ENCODE measurements around the gene SAMD5.

The SAMD5 gene

DNA sequence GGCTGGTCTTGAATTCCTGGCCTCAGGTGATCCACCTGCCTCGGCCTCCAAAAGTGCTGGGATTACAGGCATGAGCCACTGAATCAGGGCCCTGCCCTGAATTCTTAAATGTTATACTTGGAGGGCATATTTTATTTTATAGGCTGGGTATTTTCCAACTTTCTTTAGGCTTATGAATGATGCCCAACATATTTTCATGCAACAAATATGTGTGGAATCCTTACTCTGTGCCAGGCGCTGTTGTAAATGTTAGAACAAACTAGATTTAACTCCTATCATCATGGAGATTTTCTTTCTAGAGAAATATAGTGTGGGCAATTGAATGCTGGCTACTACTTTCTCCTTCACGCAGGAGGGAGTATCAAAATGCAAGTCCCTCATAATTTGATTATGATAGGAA is 71.2 kb downstream of the SAMD5 start:
- H3K27me3 Mint-ChIP-seq: no peaks in the 10 kb centered on the region
- ATAC-seq (replicated peaks; ENCODE audit: extremely low read depth, poor library complexity, severe bottlenecking) (no peak), DNase-seq (ENCODE audit: low spot score in 2 of 2) (no peak)
- no peak overlapping the region for H3K27ac Mint-ChIP-seq (ENCODE audit: low read depth)
- H3K4me3 Mint-ChIP-seq: no peak overlapping the region
- no peaks in the 10 kb centered on the region for H3K36me3 Mint-ChIP-seq (ENCODE audit: insufficient read depth)
- no peaks in the 10 kb centered on the region for H3K4me1 Mint-ChIP-seq
- peaks cover 21% of the 10 kb centered on the region for H3K9me3 Mint-ChIP-seq

DNA sequence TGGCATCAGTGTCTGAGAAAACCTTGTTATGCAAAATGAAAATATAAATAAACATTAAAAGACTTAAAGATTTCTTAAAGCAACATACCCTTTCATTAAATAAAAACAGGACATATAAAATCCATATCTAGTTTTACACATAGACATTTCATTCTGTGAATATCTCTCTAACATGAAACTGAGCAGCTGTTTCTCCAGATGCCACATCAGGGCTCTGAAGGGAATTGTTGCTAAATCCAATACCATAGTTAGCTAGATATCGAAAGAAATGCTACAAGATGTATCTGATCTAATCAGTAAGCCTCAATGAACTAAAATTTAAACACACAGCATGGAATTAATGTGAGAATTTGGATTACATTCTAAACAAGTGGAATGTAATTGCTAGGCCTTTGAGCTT is 74.5 kb downstream of the SAMD5 start:
- no peak overlapping the region for H3K27ac Mint-ChIP-seq (ENCODE audit: low read depth)
- no peak for ATAC-seq (replicated peaks; ENCODE audit: extremely low read depth, poor library complexity, severe bottlenecking)
- no peaks in the 10 kb centered on the region for H3K27me3 Mint-ChIP-seq
- no peak for DNase-seq (ENCODE audit: low spot score in 2 of 2)
- H3K36me3 Mint-ChIP-seq (ENCODE audit: insufficient read depth): no peaks in the 10 kb centered on the region
- no peak overlapping the region for H3K4me3 Mint-ChIP-seq
- peaks cover 17% of the 10 kb centered on the region for H3K9me3 Mint-ChIP-seq
- H3K4me1 Mint-ChIP-seq: no peaks in the 10 kb centered on the region

DNA sequence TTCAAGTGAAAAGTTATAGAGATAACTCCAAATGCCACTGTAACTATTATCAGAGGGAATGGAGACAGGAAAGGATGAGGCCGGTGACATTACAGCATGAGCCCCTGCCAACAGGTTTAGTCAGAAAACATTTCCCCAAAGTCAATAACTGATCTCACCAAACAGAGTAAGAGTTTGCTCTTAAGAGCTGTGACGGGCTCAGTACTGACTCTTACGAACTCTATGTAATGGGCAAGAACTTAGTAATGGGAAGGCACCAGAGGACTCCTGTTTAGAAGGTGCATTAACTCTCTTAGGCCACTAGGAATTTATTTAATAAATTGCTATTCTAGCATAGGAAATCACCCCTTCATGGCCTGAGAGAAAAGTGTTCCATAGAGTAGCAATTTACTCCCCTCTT is 76.8 kb downstream of the SAMD5 start:
- H3K4me3 Mint-ChIP-seq: no peak overlapping the region
- H3K36me3 Mint-ChIP-seq (ENCODE audit: insufficient read depth): no peaks in the 10 kb centered on the region
- peaks cover 11% of the 10 kb centered on the region for H3K9me3 Mint-ChIP-seq
- H3K4me1 Mint-ChIP-seq: no peaks in the 10 kb centered on the region
- no peak overlapping the region for H3K27ac Mint-ChIP-seq (ENCODE audit: low read depth)
- no peaks in the 10 kb centered on the region for H3K27me3 Mint-ChIP-seq
- DNase-seq (ENCODE audit: low spot score in 2 of 2) (no peak), ATAC-seq (replicated peaks; ENCODE audit: extremely low read depth, poor library complexity, severe bottlenecking) (no peak)

DNA sequence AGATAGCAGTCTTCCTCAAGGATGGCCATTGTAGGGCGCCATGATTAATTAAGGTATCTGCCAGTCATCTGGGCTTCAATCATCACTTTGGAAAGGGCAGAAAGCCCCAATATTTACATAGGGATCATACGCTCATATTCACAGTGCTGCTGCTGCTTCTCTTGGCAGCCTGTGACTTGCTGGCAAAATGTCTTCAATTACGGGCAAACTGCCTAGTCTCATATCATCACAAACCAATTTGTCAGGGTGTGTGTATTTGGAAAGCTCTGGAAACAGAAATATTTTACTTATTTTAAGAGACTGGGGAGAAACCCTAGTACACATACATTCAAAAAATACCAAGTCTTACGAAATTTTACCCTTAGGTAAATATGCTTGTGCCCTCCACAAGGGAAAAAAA is 77.6 kb downstream of the SAMD5 start:
- Mint-ChIP-seq H3K4me1 (no peaks in the 10 kb centered on the region), H3K4me3 (no peak overlapping the region), H3K27ac (ENCODE audit: low read depth) (no peak overlapping the region), H3K9me3 (peaks cover 10% of the 10 kb centered on the region), H3K36me3 (ENCODE audit: insufficient read depth) (no peaks in the 10 kb centered on the region), H3K27me3 (no peaks in the 10 kb centered on the region)
- DNase-seq (ENCODE audit: low spot score in 2 of 2) (no peak), ATAC-seq (replicated peaks; ENCODE audit: extremely low read depth, poor library complexity, severe bottlenecking) (no peak)

DNA sequence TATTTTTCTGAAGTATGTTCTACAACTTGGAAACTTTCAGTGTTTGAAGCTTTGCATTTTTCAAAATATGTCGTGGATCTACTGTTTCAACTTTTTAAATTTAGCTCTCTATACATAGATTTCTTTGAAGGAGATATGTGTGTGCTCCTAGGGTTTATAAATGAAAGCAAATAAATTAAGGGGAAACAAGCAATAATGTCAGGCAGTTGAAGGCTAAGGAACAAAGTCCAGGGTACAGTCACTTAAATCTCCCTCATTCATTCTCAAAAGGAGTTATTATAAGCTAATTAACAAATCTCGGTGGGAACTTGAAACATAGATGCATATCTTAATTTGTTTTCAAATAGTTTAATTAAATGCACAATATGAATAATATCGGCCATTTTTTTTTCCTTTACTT is 79.4 kb downstream of the SAMD5 start:
- no peak for ATAC-seq (replicated peaks; ENCODE audit: extremely low read depth, poor library complexity, severe bottlenecking)
- no peaks in the 10 kb centered on the region for H3K9me3 Mint-ChIP-seq
- H3K36me3 Mint-ChIP-seq (ENCODE audit: insufficient read depth): no peaks in the 10 kb centered on the region
- DNase-seq (ENCODE audit: low spot score in 2 of 2): no peak
- H3K4me3 Mint-ChIP-seq: no peak overlapping the region
- no peaks in the 10 kb centered on the region for H3K27me3 Mint-ChIP-seq
- no peak overlapping the region for H3K27ac Mint-ChIP-seq (ENCODE audit: low read depth)
- H3K4me1 Mint-ChIP-seq: no peaks in the 10 kb centered on the region

DNA sequence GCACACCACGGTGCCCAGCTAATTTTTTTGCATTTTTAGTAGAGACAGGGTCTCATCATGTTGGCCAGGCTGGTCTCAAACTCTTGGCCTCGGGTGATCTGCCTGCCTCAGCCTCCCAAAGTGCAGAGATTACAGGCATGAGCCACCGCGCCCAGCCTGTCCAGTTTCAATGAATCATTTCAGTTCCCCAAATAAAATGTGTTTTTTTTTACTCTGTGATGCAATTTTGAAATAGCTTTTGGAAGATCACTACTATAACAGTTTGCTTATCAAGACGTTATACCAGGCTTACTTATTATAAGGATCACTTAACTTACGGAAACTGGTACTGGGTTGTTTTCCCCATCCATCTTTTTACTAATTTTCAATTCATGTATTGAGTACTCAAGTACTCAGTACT is 80.0 kb downstream of the SAMD5 start:
- ATAC-seq (replicated peaks; ENCODE audit: extremely low read depth, poor library complexity, severe bottlenecking) (no peak), DNase-seq (ENCODE audit: low spot score in 2 of 2) (no peak)
- H3K4me3 Mint-ChIP-seq: no peak overlapping the region
- no peaks in the 10 kb centered on the region for H3K36me3 Mint-ChIP-seq (ENCODE audit: insufficient read depth)
- no peaks in the 10 kb centered on the region for H3K4me1 Mint-ChIP-seq
- no peaks in the 10 kb centered on the region for H3K27me3 Mint-ChIP-seq
- no peaks in the 10 kb centered on the region for H3K9me3 Mint-ChIP-seq
- no peak overlapping the region for H3K27ac Mint-ChIP-seq (ENCODE audit: low read depth)

DNA sequence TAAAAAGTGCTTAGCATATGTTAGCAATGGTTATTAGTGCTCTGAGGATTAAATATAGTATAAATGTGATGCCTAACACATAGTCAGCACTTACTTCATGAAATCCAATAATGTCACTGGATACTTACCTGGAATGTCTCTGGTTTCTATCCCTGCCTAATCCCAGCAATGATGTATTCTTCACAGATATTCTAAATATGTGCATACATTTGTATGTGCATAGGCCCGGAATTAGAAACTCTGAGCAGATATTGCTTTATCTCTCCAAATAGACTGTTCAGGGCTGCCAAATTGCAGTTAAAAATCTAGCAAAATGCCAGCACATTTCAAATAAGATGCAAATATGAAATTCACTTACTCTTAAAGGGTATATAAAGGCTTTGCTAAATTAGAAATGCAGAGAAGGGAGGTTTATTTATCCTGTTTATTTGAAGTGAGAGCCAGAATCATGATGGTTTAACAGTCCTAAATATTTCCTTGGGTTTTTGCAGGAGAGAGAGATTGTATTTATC is 81.3 kb downstream of the SAMD5 start:
- no peaks in the 10 kb centered on the region for H3K9me3 Mint-ChIP-seq
- ATAC-seq (replicated peaks; ENCODE audit: extremely low read depth, poor library complexity, severe bottlenecking) (no peak), DNase-seq (ENCODE audit: low spot score in 2 of 2) (no peak)
- H3K4me1 Mint-ChIP-seq: no peaks in the 10 kb centered on the region
- no peak overlapping the region for H3K27ac Mint-ChIP-seq (ENCODE audit: low read depth)
- H3K27me3 Mint-ChIP-seq: no peaks in the 10 kb centered on the region
- no peak overlapping the region for H3K4me3 Mint-ChIP-seq
- H3K36me3 Mint-ChIP-seq (ENCODE audit: insufficient read depth): no peaks in the 10 kb centered on the region

DNA sequence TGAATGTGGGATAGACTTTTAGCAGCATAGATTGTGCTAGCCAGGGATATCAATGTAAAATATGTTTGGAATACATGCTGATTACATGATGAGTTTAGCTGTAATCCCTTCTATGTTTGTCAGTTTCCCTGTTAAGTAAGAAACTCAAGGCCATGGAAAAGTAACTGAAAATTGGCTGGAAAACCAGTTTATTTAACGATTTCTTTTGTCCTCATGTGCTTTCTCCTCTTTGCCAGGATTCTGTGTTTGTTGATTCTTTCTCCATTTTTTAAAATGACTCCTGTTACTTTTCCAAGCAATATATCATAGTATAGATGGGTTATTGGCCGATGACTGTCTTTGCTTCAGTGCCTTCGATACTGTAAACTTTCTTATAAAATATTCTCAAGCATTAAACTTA is 87.5 kb downstream of the SAMD5 start:
- Mint-ChIP-seq H3K27ac (ENCODE audit: low read depth) (no peak overlapping the region), H3K9me3 (no peaks in the 10 kb centered on the region), H3K36me3 (ENCODE audit: insufficient read depth) (no peaks in the 10 kb centered on the region), H3K4me1 (no peaks in the 10 kb centered on the region), H3K27me3 (peaks cover 17% of the 10 kb centered on the region), H3K4me3 (no peak overlapping the region)
- no peak for DNase-seq (ENCODE audit: low spot score in 2 of 2)
- no peak for ATAC-seq (replicated peaks; ENCODE audit: extremely low read depth, poor library complexity, severe bottlenecking)

DNA sequence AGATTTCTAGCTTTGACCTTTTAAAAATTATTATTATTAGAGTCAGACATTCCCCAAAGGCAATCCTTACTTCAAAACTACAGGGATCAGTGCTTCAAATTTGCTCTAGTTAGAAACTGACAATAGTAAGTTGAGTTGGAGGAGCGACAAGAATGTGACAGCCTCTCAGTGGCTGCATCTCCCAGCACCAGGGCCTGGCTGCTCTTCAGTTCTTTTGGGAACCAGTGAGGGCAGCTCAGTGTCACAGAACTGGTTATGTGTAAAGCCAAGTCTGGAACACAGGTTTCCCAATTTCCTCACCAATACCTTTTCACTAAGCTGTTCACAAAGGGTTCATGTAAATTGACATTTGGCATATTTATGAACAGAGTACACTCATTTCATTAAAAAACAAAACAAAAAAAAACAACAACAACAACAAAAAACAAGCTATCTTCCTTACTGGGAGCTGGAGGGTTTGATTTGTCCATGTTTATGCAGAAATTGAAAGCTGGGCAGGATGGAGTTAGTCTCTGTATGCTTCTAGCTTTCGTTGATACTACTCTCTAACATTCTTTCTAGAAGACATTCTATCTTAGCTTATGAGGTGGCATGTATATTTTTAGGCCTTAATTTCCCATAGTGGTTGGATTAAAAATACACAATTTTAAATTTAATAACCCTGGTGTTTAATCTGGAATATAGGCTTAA is 95.0 kb downstream of the SAMD5 start:
- no peaks in the 10 kb centered on the region for H3K4me1 Mint-ChIP-seq
- no peak overlapping the region for H3K4me3 Mint-ChIP-seq
- peaks cover 17% of the 10 kb centered on the region for H3K27me3 Mint-ChIP-seq
- H3K36me3 Mint-ChIP-seq (ENCODE audit: insufficient read depth): no peaks in the 10 kb centered on the region
- no peaks in the 10 kb centered on the region for H3K9me3 Mint-ChIP-seq
- ATAC-seq (replicated peaks; ENCODE audit: extremely low read depth, poor library complexity, severe bottlenecking) (no peak), DNase-seq (ENCODE audit: low spot score in 2 of 2) (no peak)
- no peak overlapping the region for H3K27ac Mint-ChIP-seq (ENCODE audit: low read depth)

DNA sequence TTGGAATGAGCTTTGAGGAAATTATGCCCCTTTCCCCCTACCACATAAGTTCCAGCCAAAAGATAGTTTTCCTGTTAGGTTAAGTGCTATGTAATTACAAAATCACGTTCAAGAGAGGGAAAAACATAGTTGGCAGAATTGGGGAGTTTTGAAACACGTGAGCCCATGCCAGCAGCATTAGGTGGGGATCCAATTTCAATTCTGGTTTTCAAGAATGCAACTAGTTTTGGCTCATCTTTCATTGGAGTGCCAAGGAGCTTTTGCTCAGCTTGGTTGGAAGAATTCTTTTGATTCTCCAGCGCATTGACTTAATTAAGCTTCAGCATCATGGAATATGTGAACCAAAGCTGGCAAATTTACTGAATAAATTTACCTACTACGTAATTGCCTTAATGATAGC is 95.9 kb downstream of the SAMD5 start:
- H3K9me3 Mint-ChIP-seq: no peaks in the 10 kb centered on the region
- H3K27me3 Mint-ChIP-seq: peaks cover 12% of the 10 kb centered on the region
- ATAC-seq (replicated peaks; ENCODE audit: extremely low read depth, poor library complexity, severe bottlenecking) (no peak), DNase-seq (ENCODE audit: low spot score in 2 of 2) (no peak)
- H3K36me3 Mint-ChIP-seq (ENCODE audit: insufficient read depth): no peaks in the 10 kb centered on the region
- no peak overlapping the region for H3K27ac Mint-ChIP-seq (ENCODE audit: low read depth)
- no peaks in the 10 kb centered on the region for H3K4me1 Mint-ChIP-seq
- no peak overlapping the region for H3K4me3 Mint-ChIP-seq

DNA sequence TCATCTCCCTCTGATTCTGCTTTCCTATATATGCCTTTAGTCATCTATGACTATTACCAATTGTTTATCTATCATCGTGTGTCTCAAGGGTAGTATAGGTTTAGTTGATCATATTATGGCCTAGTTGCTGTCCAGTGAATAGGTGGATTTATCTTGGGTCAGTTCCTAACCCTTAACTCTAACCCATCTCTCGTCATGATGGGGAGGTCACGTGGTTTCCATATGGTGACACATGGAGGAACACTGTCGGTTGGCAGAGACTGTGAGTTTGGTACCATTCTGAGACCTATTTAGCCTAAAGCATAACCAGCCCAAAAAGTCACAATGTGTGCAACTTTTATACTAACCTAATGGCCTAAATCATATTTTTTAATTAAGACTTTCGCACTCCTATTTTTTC is 103.5 kb downstream of the SAMD5 start:
- Mint-ChIP-seq H3K27me3 (no peaks in the 10 kb centered on the region), H3K4me1 (no peaks in the 10 kb centered on the region), H3K36me3 (ENCODE audit: insufficient read depth) (no peaks in the 10 kb centered on the region), H3K27ac (ENCODE audit: low read depth) (no peak overlapping the region), H3K4me3 (no peak overlapping the region), H3K9me3 (peaks cover 8% of the 10 kb centered on the region)
- no peak for DNase-seq (ENCODE audit: low spot score in 2 of 2)
- ATAC-seq (replicated peaks; ENCODE audit: extremely low read depth, poor library complexity, severe bottlenecking): no peak

DNA sequence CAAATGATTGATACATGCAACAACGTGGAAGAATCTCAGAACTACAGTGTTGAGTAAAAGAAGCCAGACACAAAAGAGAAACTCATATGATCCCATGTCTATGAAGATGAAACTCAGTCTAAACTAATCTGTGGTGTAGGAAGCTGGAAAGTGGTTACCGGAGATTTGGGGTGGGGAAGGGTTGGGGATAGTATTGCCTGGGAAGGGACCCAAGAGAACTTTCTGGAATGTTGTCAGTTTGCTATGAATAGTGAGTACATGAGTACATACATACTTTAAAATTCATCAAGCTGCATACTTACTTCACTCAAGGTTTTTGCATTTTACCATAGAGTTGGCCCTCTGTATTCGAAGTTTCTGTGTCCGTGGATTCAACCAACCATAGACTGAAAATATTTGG is 106.0 kb downstream of the SAMD5 start:
- DNase-seq (ENCODE audit: low spot score in 2 of 2): no peak
- H3K4me1 Mint-ChIP-seq: no peaks in the 10 kb centered on the region
- no peaks in the 10 kb centered on the region for H3K27me3 Mint-ChIP-seq
- H3K9me3 Mint-ChIP-seq: peaks cover 8% of the 10 kb centered on the region
- ATAC-seq (replicated peaks; ENCODE audit: extremely low read depth, poor library complexity, severe bottlenecking): no peak
- no peaks in the 10 kb centered on the region for H3K36me3 Mint-ChIP-seq (ENCODE audit: insufficient read depth)
- no peak overlapping the region for H3K27ac Mint-ChIP-seq (ENCODE audit: low read depth)
- no peak overlapping the region for H3K4me3 Mint-ChIP-seq

DNA sequence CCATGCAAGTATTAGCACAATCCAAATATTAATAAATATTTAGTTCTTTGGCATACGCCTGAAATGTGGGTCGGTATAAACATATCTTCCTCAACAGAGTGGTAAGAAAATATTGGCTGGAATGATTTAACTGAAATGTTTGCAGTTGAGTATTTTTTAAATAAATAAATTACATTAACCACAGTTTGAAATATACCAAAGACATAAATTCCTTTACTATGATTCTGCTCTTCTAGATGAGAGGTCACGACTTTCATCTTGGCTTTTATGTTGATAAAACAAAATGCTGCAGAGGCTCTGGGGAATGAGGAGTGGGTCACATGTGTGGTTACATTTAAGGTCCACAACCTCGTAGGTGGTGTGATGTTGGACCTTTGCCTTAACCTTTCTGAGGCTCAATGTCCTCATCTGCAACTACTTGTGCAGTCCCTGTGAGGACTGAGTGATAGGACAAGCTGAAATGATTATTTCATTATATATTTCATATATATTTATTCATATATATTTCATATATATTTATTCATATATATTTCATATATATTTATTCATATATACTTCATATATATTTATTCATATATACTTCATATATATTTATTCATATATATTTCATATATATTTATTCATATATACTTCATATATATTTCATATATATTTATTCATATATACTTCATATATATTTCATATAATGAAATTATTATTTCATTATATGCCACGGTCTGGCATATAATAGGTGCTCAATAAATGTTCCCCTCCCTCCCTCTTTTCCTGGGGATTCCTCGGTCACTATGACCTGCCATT is 107.4 kb downstream of the SAMD5 start:
- no peak overlapping the region for H3K27ac Mint-ChIP-seq (ENCODE audit: low read depth)
- H3K4me3 Mint-ChIP-seq: no peak overlapping the region
- H3K4me1 Mint-ChIP-seq: no peaks in the 10 kb centered on the region
- no peak for ATAC-seq (replicated peaks; ENCODE audit: extremely low read depth, poor library complexity, severe bottlenecking)
- H3K27me3 Mint-ChIP-seq: no peaks in the 10 kb centered on the region
- no peaks in the 10 kb centered on the region for H3K36me3 Mint-ChIP-seq (ENCODE audit: insufficient read depth)
- H3K9me3 Mint-ChIP-seq: no peaks in the 10 kb centered on the region
- DNase-seq (ENCODE audit: low spot score in 2 of 2): no peak
